ENCODE measurements around the gene NMNAT2. TPM values are rescaled to one million over a fixed set of nuclear protein-coding genes. Genes with fewer than 3 reads are reported as not detected.

Gene NMNAT2
- total and polyA plus RNA-seq, 7 donors: 0.04 to 0.61 (median 0.38) TPM

DNA sequence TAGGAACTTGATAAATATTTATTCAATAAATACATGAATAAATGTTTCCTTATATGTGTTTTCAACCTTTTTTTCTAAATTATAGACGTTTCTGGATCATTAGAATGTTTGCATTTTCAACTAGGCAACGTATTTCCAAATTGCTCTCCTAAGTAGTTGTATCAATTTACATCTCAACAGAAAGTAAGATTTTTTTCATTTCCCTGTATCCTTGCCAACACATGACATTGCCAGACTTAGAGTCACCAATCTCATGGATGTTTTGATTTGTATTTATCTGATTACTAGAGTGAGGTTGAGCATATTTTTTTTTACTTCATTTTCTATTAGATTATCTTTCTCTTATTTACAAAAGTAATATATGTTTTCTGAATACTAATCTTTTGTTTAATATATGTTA, 31.9 kb upstream of the NMNAT2 start:
- no peaks in the 10 kb centered on the region for H3K36me3 ChIP-seq (ENCODE audit: insufficient read depth in 1 of 2, low read depth in 1 of 2)
- ATAC-seq (no peak), DNase-seq (no peak)
- no peaks in the 10 kb centered on the region for H3K9me3 ChIP-seq
- H3K4me1 ChIP-seq: no peaks in the 10 kb centered on the region
- H3K27ac ChIP-seq: no peak overlapping the region
- intact Hi-C loops (cut with DNase I): no loop called here
- TF ChIP-seq, protein P1, sequence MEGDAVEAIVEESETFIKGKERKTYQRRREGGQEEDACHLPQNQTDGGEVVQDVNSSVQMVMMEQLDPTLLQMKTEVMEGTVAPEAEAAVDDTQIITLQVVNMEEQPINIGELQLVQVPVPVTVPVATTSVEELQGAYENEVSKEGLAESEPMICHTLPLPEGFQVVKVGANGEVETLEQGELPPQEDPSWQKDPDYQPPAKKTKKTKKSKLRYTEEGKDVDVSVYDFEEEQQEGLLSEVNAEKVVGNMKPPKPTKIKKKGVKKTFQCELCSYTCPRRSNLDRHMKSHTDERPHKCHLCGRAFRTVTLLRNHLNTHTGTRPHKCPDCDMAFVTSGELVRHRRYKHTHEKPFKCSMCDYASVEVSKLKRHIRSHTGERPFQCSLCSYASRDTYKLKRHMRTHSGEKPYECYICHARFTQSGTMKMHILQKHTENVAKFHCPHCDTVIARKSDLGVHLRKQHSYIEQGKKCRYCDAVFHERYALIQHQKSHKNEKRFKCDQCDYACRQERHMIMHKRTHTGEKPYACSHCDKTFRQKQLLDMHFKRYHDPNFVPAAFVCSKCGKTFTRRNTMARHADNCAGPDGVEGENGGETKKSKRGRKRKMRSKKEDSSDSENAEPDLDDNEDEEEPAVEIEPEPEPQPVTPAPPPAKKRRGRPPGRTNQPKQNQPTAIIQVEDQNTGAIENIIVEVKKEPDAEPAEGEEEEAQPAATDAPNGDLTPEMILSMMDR (IDR thresholded peaks at IDR 0.05): no peak
- no peaks in the 10 kb centered on the region for H3K27me3 ChIP-seq (ENCODE audit: insufficient read depth in 3 of 3, low read length in 2 of 3)
- 30 to 48% (median 46%) methylated on average over 2 of the region's 2 CpGs for WGBS, 3 donors
- H3K4me3 ChIP-seq: no peak overlapping the region

DNA sequence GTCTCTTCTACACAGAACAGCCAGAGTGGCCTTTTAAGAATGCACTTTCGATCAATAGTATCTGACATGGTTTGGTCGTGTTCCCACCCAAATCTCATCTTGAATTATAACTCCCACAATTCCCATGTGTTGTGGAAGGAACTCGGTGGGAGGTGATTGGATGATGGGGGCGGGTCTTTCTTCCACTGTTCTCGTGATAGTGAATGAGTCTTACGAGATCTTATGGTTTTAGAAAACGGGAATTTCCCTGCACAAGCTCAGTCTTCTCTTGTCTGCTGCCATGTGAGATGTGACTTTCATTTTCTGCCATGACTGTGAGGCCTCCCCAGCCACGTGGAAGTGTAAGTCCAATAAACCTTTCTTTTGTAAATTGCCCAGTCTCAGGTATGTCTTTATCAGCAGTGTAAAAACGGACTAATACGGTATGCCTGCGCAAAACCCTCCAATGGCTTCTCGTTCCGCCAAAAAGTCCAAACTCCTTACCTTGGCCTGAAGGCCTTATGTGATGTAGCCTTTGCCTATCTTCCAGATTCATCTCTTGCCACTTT, 31.1 kb upstream of the NMNAT2 start:
- Histone ChIP-seq H3K9me3 (no peaks in the 10 kb centered on the region), H3K27me3 (ENCODE audit: insufficient read depth in 3 of 3, low read length in 2 of 3) (no peaks in the 10 kb centered on the region), H3K4me1 (no peaks in the 10 kb centered on the region), H3K27ac (no peak overlapping the region), H3K36me3 (ENCODE audit: insufficient read depth in 1 of 2, low read depth in 1 of 2) (no peaks in the 10 kb centered on the region), H3K4me3 (no peak overlapping the region)
- 87 to 90% (median 89%) methylated on average over 13 of the region's 13 CpGs for WGBS, 3 donors
- intact Hi-C loops (cut with DNase I): no loop called here
- ATAC-seq (no peak), DNase-seq (no peak)
- TF ChIP-seq, protein P1 (IDR thresholded peaks at IDR 0.05): no peak

DNA sequence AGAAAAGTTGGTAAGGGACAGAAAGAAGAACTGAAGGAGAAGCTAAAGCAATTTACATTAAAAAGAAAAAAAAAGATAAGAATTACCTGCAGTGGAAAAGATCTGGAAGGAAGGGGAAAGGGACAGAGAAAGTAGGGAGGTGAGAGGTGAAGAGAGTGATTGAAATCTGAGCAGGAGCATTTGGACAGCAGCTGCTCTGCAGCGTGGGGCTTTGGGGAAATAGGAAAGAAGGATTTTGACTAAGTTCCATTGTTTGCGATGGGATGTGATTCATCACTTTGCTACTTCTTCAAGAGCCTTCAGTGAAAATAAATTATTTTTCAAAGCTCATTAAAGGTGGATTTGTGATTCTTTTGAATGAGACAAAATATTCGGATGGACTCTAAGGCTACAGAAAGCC, 26.1 kb upstream of the NMNAT2 start:
- ATAC-seq: no peak
- no peaks in the 10 kb centered on the region for H3K27me3 ChIP-seq (ENCODE audit: insufficient read depth in 3 of 3, low read length in 2 of 3)
- no peaks in the 10 kb centered on the region for H3K9me3 ChIP-seq
- no peak for DNase-seq
- H3K36me3 ChIP-seq (ENCODE audit: insufficient read depth in 1 of 2, low read depth in 1 of 2): no peaks in the 10 kb centered on the region
- H3K27ac ChIP-seq: no peak overlapping the region
- intact Hi-C loops (cut with DNase I): no loop called here
- TF ChIP-seq, protein P1 (IDR thresholded peaks at IDR 0.05): no peak
- no peak overlapping the region for H3K4me3 ChIP-seq
- WGBS, 3 donors: 30 to 34% (median 31%) methylated on average over 3 of the region's 3 CpGs
- H3K4me1 ChIP-seq: no peaks in the 10 kb centered on the region

DNA sequence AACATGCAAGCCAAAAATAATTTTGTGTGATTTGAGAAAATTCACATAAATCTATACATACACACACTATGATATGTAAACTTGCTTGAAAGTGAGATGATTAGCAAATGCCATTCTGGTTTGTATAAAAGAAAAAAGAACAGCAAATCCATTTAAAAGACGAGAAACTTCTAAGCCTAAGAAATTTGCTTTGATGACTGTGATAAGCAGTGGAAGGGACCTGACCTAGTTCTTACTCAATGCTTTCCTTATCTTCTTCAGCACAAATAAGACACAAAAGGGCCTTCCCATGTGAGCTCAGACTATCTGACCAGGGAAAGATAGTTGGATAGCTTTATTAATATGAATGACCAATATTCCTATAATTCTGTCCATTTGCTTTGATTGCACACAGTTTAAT, 25.3 kb upstream of the NMNAT2 start:
- TF ChIP-seq, protein P1 (IDR thresholded peaks at IDR 0.05): no peak
- no peak for ATAC-seq
- Histone ChIP-seq H3K27ac (no peak overlapping the region), H3K9me3 (no peaks in the 10 kb centered on the region), H3K36me3 (ENCODE audit: insufficient read depth in 1 of 2, low read depth in 1 of 2) (no peaks in the 10 kb centered on the region), H3K4me3 (no peak overlapping the region), H3K27me3 (ENCODE audit: insufficient read depth in 3 of 3, low read length in 2 of 3) (no peaks in the 10 kb centered on the region), H3K4me1 (no peaks in the 10 kb centered on the region)
- intact Hi-C loops (cut with DNase I): no loop called here
- no peak for DNase-seq
- WGBS, 3 donors: 67 to 82% (median 81%) methylated on average over 1 of the region's 1 CpG

DNA sequence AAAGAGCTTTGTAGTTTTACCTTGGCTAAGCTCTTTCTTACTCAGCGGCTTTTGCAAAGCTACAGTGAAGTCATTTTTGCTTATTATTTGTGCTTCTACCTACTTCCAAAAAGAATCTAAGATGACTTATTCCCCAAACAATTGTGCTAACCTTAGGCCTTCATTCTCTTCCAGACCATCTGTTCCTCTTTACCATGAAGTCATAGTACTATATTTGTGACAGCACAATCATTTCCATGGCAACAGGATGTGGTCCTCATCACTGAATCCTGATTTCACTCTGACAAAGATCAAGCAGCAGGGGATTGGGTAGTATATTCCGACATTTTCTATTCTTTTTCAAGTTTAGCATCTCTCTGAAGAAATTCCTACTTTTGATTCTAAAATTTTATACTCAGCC, 24.8 kb upstream of the NMNAT2 start:
- DNase-seq: no peak
- H3K27ac ChIP-seq: no peak overlapping the region
- no peak for ATAC-seq
- WGBS, 3 donors: 71 to 83% (median 71%) methylated on average over 2 of the region's 2 CpGs
- no peaks in the 10 kb centered on the region for H3K27me3 ChIP-seq (ENCODE audit: insufficient read depth in 3 of 3, low read length in 2 of 3)
- no peak overlapping the region for H3K4me3 ChIP-seq
- H3K9me3 ChIP-seq: no peaks in the 10 kb centered on the region
- intact Hi-C loops (cut with DNase I): no loop called here
- no peaks in the 10 kb centered on the region for H3K4me1 ChIP-seq
- TF ChIP-seq, protein P1 (IDR thresholded peaks at IDR 0.05): no peak
- H3K36me3 ChIP-seq (ENCODE audit: insufficient read depth in 1 of 2, low read depth in 1 of 2): no peaks in the 10 kb centered on the region
